Panc1 (cell line): ENCODE results near the gene COL6A5. TPM values are rescaled to one million over a fixed set of nuclear protein-coding genes. Genes with fewer than 3 reads are reported as not detected.
"Not testable (repeated sequence)": the region's sequence is repeated elsewhere in the genome, so short reads cannot be mapped to it uniquely, and the experiment has no call there.

Experiments used
- ATAC-seq: fragments of 200-7000 bp; cut with Tn5 transposase; 2 replicates; pipeline ENCODE4 v1.9.1; 2020; ENCODE audit warnings: mild to moderate bottlenecking, moderate library complexity
- BruUV-seq: library from RNA; stranded (reverse); fragments of 400-500 nt; replicated peaks from 2 replicates; lab custom pipeline; 2021; lab: Mats Ljungman, UMichigan
- CTCF ChIA-PET: fragments of 300-600 bp; sonication (Branson Sonifier 250); formaldehyde crosslinking; loops from one replicate; lab custom pipeline; 2022; ENCODE audit warnings: antibody characterized with exemption; lab: Charles Lee
- POLR2A ChIA-PET: fragments of 300-600 bp; sonication (Branson Sonifier 250); formaldehyde crosslinking; loops from one replicate; lab custom pipeline; 2022; ENCODE audit warnings: antibody characterized with exemption; lab: Charles Lee
- DNase-seq: peaks from one replicate; pipeline ENCODE4 v3.0.0-alpha.2; 2010; ENCODE audit warnings: low read depth, low spot score
- H3K27ac ChIP-seq: 2 replicates; pipeline ENCODE4 v1.5.1; 2011; ENCODE audit warnings: mild to moderate bottlenecking, low read length, inconsistent platforms
- H3K27me3 ChIP-seq: fragments of 200-500 bp; sonication (Bioruptor generic); 2 replicates; pipeline ENCODE4 v1.6.0; 2014; ENCODE audit warnings: low read length, inconsistent platforms; ENCODE audit not compliant: control insufficient read depth, insufficient read depth
- H3K36me3 ChIP-seq: fragments of 200-500 bp; sonication (Bioruptor generic); 2 replicates; pipeline ENCODE4 v1.5.1; 2014; ENCODE audit warnings: inconsistent platforms, mild to moderate bottlenecking, low read length, moderate library complexity; ENCODE audit not compliant: control insufficient read depth, insufficient read depth
- H3K4me1 ChIP-seq: 2 replicates; pipeline ENCODE4 v1.5.1; 2011; ENCODE audit warnings: inconsistent platforms, mild to moderate bottlenecking, low read length, moderate library complexity; ENCODE audit not compliant: control insufficient read depth, insufficient read depth
- H3K4me3 ChIP-seq, 2 experiments: 2 replicates each; pipeline ENCODE4 v1.5.1; 2011 to 2012; ENCODE audit warnings: low read depth in 2 of 2, low read length in 2 of 2, mild to moderate bottlenecking in 2 of 2, inconsistent platforms in 1 of 2, moderate library complexity in 1 of 2
- H3K9me3 ChIP-seq: fragments of 200-500 bp; sonication (Bioruptor generic); 2 replicates; pipeline ENCODE4 v1.5.1; 2014; ENCODE audit warnings: low read depth, mild to moderate bottlenecking, inconsistent platforms, low read length, moderate library complexity; ENCODE audit not compliant: control insufficient read depth, insufficient read depth
- CTCF ChIP-seq: fragments of 450-650 bp; IDR thresholded peaks from 2 replicates; pipeline ENCODE4 v1.5.1; 2017; ENCODE audit warnings: mild to moderate bottlenecking
- POLR2AphosphoS5 ChIP-seq: IDR thresholded peaks from 2 replicates; pipeline ENCODE4 v1.6.1; 2012; ENCODE audit warnings: mild to moderate bottlenecking, low read depth, low read length, moderate library complexity
- REST ChIP-seq, 2 experiments: IDR thresholded peaks; 2 replicates each; pipeline ENCODE4 v1.6.1; 2011 to 2012; ENCODE audit warnings: low read depth in 2 of 2, control low read depth in 1 of 2, low read length in 1 of 2, mild to moderate bottlenecking in 1 of 2, moderate library complexity in 1 of 2; ENCODE audit not compliant: insufficient read depth in 1 of 2
- SIN3A ChIP-seq: IDR thresholded peaks from 2 replicates; pipeline ENCODE4 v1.6.1; 2012; ENCODE audit warnings: low read depth, mild to moderate bottlenecking, low read length, moderate library complexity, borderline replicate concordance; ENCODE audit not compliant: insufficient read depth
- TCF7L2 ChIP-seq: IDR thresholded peaks from 2 replicates; pipeline ENCODE4 v1.6.1; 2011; ENCODE audit warnings: mild to moderate bottlenecking, low read depth, low read length, inconsistent platforms
- in situ Hi-C: cut with HindIII; loops from 2 replicates; pipeline ENCODE4 v1.10.0; 2016; ENCODE audit warnings: low sequenced_read_pairs, low pct_unique_long_range_greater_than_20kb
- intact Hi-C: fragments of 100-400 bp; cut with micrococcal nuclease; formaldehyde crosslinking; loops from one replicate; pipeline ENCODE4 v1.10.0; 2022; ENCODE audit not compliant: unreplicated experiment
- total RNA-seq: library from RNA; stranded (reverse); gene quantifications from one replicate; pipeline ENCODE4 v1.2.1, GENCODE V29; 2021; ENCODE audit not compliant: unreplicated experiment

COL6A5 gene
- total RNA-seq, 1 experiment from 2014 or later, result not detected

- TF ChIP-seq TCF7L2 (no peak), SIN3A (no peak), POLR2AphosphoS5 (no peak), REST (IDR thresholded peaks at IDR 0.05; ENCODE audit: insufficient read depth in 1 of 2, low read depth in 2 of 2, low read length in 1 of 2) (no peak), CTCF (no peak)
- Histone ChIP-seq H3K4me1 (no peaks in the 10 kb centered on the region), H3K4me3 (no peak overlapping the region), H3K27me3 (peaks cover 25% of the 10 kb centered on the region), H3K36me3 (no peaks in the 10 kb centered on the region), H3K9me3 (no peaks in the 10 kb centered on the region), H3K27ac (no peak overlapping the region)
- DNase-seq (no peak), ATAC-seq (no peak)
- ChIA-PET CTCF (no interaction called here), POLR2A (no interaction called here)
- intact Hi-C loops, result no loop called here
- in situ Hi-C loops, result no loop called here
- BruUV-seq, result no TSS peak
These were observed 2.4 kb upstream of the COL6A5 start for GRCh38 chr3:130342821-130343661.

GRCh38 chr3:130348258-130348657 is 2.8 kb downstream of the COL6A5 start:
- BruUV-seq, H3K36me3 ChIP-seq, ATAC-seq, H3K4me1 ChIP-seq, intact Hi-C loops, POLR2A ChIA-PET, CTCF ChIA-PET, DNase-seq, H3K27ac ChIP-seq, H3K9me3 ChIP-seq, in situ Hi-C loops, H3K4me3 ChIP-seq: not testable (repeated sequence)
- H3K27me3 ChIP-seq, result peaks cover 24% of the 10 kb centered on the region

- Histone ChIP-seq H3K36me3 (no peaks in the 10 kb centered on the region), H3K4me1 (no peaks in the 10 kb centered on the region), H3K27ac (no peak overlapping the region), H3K4me3 (no peak overlapping the region), H3K27me3 (peaks cover 2% of the 10 kb centered on the region; the same call in 1 of the 2 replicates), H3K9me3 (no peaks in the 10 kb centered on the region)
- intact Hi-C loops (no loop called here), in situ Hi-C loops (no loop called here)
- ATAC-seq (no peak), DNase-seq (no peak)
- ChIA-PET CTCF (no interaction called here), POLR2A (no interaction called here)
- BruUV-seq, result no TSS peak
- TF ChIP-seq REST (IDR thresholded peaks at IDR 0.05; ENCODE audit: insufficient read depth in 1 of 2, low read depth in 2 of 2, low read length in 1 of 2), result no peak
- no peak for TF ChIP-seq TCF7L2
- TF ChIP-seq POLR2AphosphoS5, result no peak
- TF ChIP-seq SIN3A, result no peak
- no peak for TF ChIP-seq CTCF
These were observed 9.0 kb downstream of the COL6A5 start for GRCh38 chr3:130354430-130354829.
